LNCaP clone FGC (cell line): ENCODE measurements around the gene SAFB.

Experiments
- DNase-seq: peaks from one replicate; pipeline ENCODE4 v3.0.0-alpha.2; 2011; ENCODE audit warnings: low read depth
- H3K4me3 ChIP-seq: 2 replicates; pipeline ENCODE4 v1.5.1; 2011; ENCODE audit warnings: mild to moderate bottlenecking, low read depth, low read length, control low read depth
- CTCF ChIP-seq: IDR thresholded peaks from 2 replicates; pipeline ENCODE4 v1.5.1; 2012; ENCODE audit warnings: mild to moderate bottlenecking; ENCODE audit not compliant: control insufficient read depth, insufficient read depth; ENCODE audit errors: extremely low read depth

SAFB gene

GRCh38 chr19:5627395-5627904, 4.6 kb downstream of the SAFB start:
- no peak for DNase-seq
- no peak for TF ChIP-seq CTCF
- no peak overlapping the region for H3K4me3 ChIP-seq

- no peak for TF ChIP-seq CTCF
- no peak for DNase-seq
- no peak overlapping the region for H3K4me3 ChIP-seq
These were observed 5.6 kb downstream of the SAFB start for GRCh38 chr19:5628461-5628860.

GRCh38 chr19:5628919-5629481, 6.1 kb downstream of the SAFB start:
- H3K4me3 ChIP-seq = no peak overlapping the region
- TF ChIP-seq CTCF = no peak
- DNase-seq = no peak

- no peak for TF ChIP-seq CTCF
- peak overlapping the region; percentile 25 for H3K4me3 ChIP-seq
- DNase-seq = peak; percentile 73
These were observed 8.8 kb downstream of the SAFB start for GRCh38 chr19:5631567-5632240.

- TF ChIP-seq CTCF = no peak
- H3K4me3 ChIP-seq = peak overlapping the region; percentile 24
- no peak for DNase-seq
These were observed 9.3 kb downstream of the SAFB start for GRCh38 chr19:5632241-5632612.

GRCh38 chr19:5632657-5633056, 9.8 kb downstream of the SAFB start:
- H3K4me3 ChIP-seq = peak overlapping the region; percentile 24
- no peak for TF ChIP-seq CTCF
- no peak for DNase-seq

- DNase-seq = no peak
- TF ChIP-seq CTCF = no peak
- no peak overlapping the region for H3K4me3 ChIP-seq
These were observed 12.5 kb downstream of the SAFB start for GRCh38 chr19:5635427-5635826.
